ENCODE measurements around the gene FGGY.
"Not testable (repeated sequence)": the region's sequence is repeated elsewhere in the genome, so short reads cannot be mapped to it uniquely, and the experiment has no call there.

Gene FGGY

GRCh38 chr1:59290193-59290949 lies 6.5 kb upstream of the FGGY start:
- no peak for DNase-seq

GRCh38 chr1:59291561-59291960 lies 5.3 kb upstream of the FGGY start:
- DNase-seq, result no peak

- DNase-seq, result no peak
These were observed 4.3 kb upstream of the FGGY start for GRCh38 chr1:59292562-59292961.

GRCh38 chr1:59293206-59293605 lies 3.7 kb upstream of the FGGY start:
- DNase-seq, result no peak

- DNase-seq, result no peak
These were observed 3.0 kb upstream of the FGGY start for GRCh38 chr1:59293849-59294248.

- DNase-seq, result no peak
These were observed 2.5 kb upstream of the FGGY start for GRCh38 chr1:59294423-59294822.

GRCh38 chr1:59295618-59296017 lies 1.3 kb upstream of the FGGY start:
- no peak for DNase-seq

GRCh38 chr1:59298026-59298583 lies 1.2 kb downstream of the FGGY start:
- peak; percentile 20 for DNase-seq

- no peak for DNase-seq
These were observed 1.9 kb downstream of the FGGY start for GRCh38 chr1:59298710-59299346.

GRCh38 chr1:59299670-59300069 lies 2.8 kb downstream of the FGGY start:
- not testable (repeated sequence) for DNase-seq

- DNase-seq, result no peak
These were observed 5.4 kb downstream of the FGGY start for GRCh38 chr1:59302297-59302696.

- no peak for DNase-seq
These were observed 6.0 kb downstream of the FGGY start for GRCh38 chr1:59302871-59303270.

- DNase-seq, result no peak
These were observed 8.3 kb downstream of the FGGY start for GRCh38 chr1:59305188-59305587.

GRCh38 chr1:59307591-59307990 lies 10.7 kb downstream of the FGGY start:
- no peak for DNase-seq

- DNase-seq, result no peak
These were observed 11.9 kb downstream of the FGGY start for GRCh38 chr1:59308839-59309238.

- DNase-seq, result no peak
These were observed 12.5 kb downstream of the FGGY start for GRCh38 chr1:59309392-59309791.

GRCh38 chr1:59309795-59310548 lies 13.1 kb downstream of the FGGY start:
- peak; percentile 9 for DNase-seq

- DNase-seq, result no peak
These were observed 13.8 kb downstream of the FGGY start for GRCh38 chr1:59310549-59311250.

- no peak for DNase-seq
These were observed 18.1 kb downstream of the FGGY start for GRCh38 chr1:59314776-59315528.

GRCh38 chr1:59315529-59316463 lies 18.9 kb downstream of the FGGY start:
- no peak for DNase-seq

All from retina (tissue), 1 donor.